ENCODE results near the gene PRRC1.

Gene PRRC1

DNA sequence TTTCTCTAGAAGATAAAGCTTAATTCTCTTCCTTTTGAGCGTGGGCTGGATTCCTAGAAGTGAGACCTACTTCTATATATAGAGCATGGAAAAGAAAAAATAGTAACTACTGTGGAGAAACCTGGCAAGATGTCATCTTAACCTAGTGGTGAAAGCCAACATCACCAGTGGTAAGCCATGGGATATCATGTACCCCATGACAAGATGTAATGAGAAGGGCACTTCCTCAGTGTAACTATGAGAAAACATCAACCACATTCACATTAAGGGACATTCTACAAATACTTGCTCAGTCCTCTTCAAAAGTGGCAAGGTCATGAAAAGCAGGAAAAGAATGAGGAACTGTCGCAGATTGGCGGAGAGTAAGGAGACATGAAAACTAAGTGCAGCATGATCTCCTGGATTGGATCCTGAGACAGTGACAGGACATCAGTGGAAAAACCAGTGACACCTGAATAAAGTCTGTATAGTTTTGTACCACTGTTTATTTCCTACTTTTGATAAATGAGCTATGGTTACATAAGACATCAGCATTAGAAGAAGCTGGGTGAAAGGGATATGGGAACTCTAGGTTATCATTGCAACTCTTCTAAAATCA is 65.4 kb downstream of the PRRC1 start:
- Histone ChIP-seq H3K9me3 (ENCODE audit: control insufficient read depth, insufficient read depth, low read length) (no peaks in the 10 kb centered on the region), H3K27ac (ENCODE audit: low read depth, low read length) (no peak overlapping the region), H3K9ac (ENCODE audit: low read depth, low read length) (no peak overlapping the region), H3K27me3 (ENCODE audit: control insufficient read depth, insufficient read depth, low read length) (no peaks in the 10 kb centered on the region), H3K4me1 (ENCODE audit: control insufficient read depth, insufficient read depth, low read length) (peaks cover 16% of the 10 kb centered on the region), H3K4me3 (ENCODE audit: low read depth, low read length) (no peak overlapping the region), H3K36me3 (ENCODE audit: control insufficient read depth, insufficient read depth, low read length) (no peaks in the 10 kb centered on the region)

DNA sequence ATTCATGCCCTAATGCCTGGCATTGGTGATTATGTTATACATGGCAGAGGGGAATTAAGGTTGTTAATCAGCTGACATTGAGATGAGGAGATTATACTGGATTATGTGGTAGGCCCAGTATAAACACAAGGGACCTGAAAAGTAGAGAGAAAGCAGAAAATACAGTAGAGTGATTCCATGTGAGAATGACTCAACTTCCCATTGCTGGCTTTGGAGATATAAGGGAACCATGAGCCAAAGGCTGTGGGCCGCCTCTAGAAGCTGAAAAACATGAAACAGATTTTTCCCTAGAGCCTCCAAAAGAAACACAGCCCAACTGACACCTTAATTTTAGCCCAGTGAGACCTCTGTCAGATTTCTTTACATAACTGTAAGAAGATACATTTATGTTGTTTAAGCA is 66.4 kb downstream of the PRRC1 start:
- no peaks in the 10 kb centered on the region for H3K27me3 ChIP-seq (ENCODE audit: control insufficient read depth, insufficient read depth, low read length)
- H3K9ac ChIP-seq (ENCODE audit: low read depth, low read length), result no peak overlapping the region
- no peaks in the 10 kb centered on the region for H3K36me3 ChIP-seq (ENCODE audit: control insufficient read depth, insufficient read depth, low read length)
- no peaks in the 10 kb centered on the region for H3K9me3 ChIP-seq (ENCODE audit: control insufficient read depth, insufficient read depth, low read length)
- H3K4me1 ChIP-seq (ENCODE audit: control insufficient read depth, insufficient read depth, low read length), result peaks cover 16% of the 10 kb centered on the region
- no peak overlapping the region for H3K27ac ChIP-seq (ENCODE audit: low read depth, low read length)
- H3K4me3 ChIP-seq (ENCODE audit: low read depth, low read length), result no peak overlapping the region

DNA sequence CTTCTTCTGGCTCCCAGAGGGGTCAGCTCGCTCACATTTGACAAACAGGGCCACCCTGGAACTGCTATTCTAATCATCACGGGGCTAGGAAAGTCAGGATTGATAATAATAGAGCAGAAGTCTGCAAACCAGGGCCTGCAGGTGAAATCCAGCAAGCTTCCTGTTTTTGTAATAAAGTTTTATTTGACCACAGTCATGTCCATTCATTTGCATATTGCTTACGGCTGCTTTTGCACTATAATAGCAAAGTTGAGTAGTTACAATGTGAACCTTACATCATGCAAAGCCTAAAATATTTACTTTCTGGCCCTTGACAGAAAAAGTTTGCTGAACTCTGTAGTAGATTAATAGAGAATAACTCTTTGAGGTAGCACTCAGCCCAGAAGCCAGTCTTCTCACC is 68.2 kb downstream of the PRRC1 start:
- no peak overlapping the region for H3K9ac ChIP-seq (ENCODE audit: low read depth, low read length)
- H3K9me3 ChIP-seq (ENCODE audit: control insufficient read depth, insufficient read depth, low read length), result no peaks in the 10 kb centered on the region
- no peak overlapping the region for H3K27ac ChIP-seq (ENCODE audit: low read depth, low read length)
- no peaks in the 10 kb centered on the region for H3K36me3 ChIP-seq (ENCODE audit: control insufficient read depth, insufficient read depth, low read length)
- H3K4me1 ChIP-seq (ENCODE audit: control insufficient read depth, insufficient read depth, low read length), result peaks cover 32% of the 10 kb centered on the region
- H3K4me3 ChIP-seq (ENCODE audit: low read depth, low read length), result no peak overlapping the region
- H3K27me3 ChIP-seq (ENCODE audit: control insufficient read depth, insufficient read depth, low read length), result no peaks in the 10 kb centered on the region

DNA sequence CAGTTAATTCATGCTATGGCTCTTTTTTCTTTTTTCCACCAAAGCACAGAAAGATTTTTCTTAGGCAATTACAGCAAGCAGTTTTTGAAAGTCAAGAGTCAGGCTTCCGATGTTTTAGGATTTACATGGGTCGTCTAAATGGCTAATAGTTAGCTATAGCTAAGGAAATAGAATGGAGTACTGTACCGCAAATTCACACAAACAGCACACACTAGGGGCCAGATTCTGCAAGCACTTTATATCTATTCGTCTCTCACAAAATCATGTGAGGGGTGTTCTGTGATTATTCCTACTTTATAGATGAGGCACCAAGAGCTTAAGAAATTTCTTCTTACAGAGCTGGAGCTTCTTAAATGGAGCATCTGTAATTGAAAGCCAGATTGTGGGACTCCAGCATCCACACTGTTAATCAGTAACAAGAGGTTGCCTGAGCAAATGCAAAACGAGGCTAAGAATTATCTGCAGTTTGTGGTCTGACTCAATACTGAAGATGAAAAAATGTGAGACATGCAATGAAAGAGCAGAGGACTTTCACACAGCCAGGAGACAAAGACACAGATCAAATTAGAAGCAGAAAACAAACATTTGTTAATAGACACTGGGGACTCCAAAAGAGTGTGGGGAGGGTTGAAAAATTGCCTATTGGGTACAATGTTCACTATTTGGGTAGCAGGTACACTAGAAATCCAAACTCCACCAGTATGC is 68.8 kb downstream of the PRRC1 start:
- Histone ChIP-seq H3K36me3 (ENCODE audit: control insufficient read depth, insufficient read depth, low read length) (no peaks in the 10 kb centered on the region), H3K9ac (ENCODE audit: low read depth, low read length) (no peak overlapping the region), H3K4me1 (ENCODE audit: control insufficient read depth, insufficient read depth, low read length) (peaks cover 32% of the 10 kb centered on the region), H3K27me3 (ENCODE audit: control insufficient read depth, insufficient read depth, low read length) (no peaks in the 10 kb centered on the region), H3K4me3 (ENCODE audit: low read depth, low read length) (no peak overlapping the region), H3K9me3 (ENCODE audit: control insufficient read depth, insufficient read depth, low read length) (no peaks in the 10 kb centered on the region), H3K27ac (ENCODE audit: low read depth, low read length) (no peak overlapping the region)

DNA sequence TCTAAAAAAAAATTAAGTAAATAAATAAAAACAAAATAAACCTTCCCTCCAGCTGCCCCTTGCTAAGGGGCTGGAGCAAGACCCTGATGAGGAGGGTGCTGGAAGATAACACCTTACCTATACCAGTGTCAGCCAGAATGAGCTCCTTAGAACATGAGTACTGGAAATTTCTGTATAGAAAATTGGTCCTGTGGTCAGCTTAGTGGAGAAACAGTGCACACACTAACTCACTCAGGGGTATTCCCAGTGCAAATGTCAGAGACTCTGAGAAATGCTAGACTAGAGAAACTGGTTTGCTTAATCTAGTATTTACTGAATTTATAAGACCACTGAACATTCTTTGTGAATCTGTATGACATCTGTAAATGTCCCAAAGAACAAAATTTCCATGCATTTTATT is 69.4 kb downstream of the PRRC1 start:
- no peaks in the 10 kb centered on the region for H3K9me3 ChIP-seq (ENCODE audit: control insufficient read depth, insufficient read depth, low read length)
- no peak overlapping the region for H3K4me3 ChIP-seq (ENCODE audit: low read depth, low read length)
- no peak overlapping the region for H3K27ac ChIP-seq (ENCODE audit: low read depth, low read length)
- H3K4me1 ChIP-seq (ENCODE audit: control insufficient read depth, insufficient read depth, low read length), result peaks cover 32% of the 10 kb centered on the region
- H3K9ac ChIP-seq (ENCODE audit: low read depth, low read length), result no peak overlapping the region
- no peaks in the 10 kb centered on the region for H3K27me3 ChIP-seq (ENCODE audit: control insufficient read depth, insufficient read depth, low read length)
- H3K36me3 ChIP-seq (ENCODE audit: control insufficient read depth, insufficient read depth, low read length), result no peaks in the 10 kb centered on the region

DNA sequence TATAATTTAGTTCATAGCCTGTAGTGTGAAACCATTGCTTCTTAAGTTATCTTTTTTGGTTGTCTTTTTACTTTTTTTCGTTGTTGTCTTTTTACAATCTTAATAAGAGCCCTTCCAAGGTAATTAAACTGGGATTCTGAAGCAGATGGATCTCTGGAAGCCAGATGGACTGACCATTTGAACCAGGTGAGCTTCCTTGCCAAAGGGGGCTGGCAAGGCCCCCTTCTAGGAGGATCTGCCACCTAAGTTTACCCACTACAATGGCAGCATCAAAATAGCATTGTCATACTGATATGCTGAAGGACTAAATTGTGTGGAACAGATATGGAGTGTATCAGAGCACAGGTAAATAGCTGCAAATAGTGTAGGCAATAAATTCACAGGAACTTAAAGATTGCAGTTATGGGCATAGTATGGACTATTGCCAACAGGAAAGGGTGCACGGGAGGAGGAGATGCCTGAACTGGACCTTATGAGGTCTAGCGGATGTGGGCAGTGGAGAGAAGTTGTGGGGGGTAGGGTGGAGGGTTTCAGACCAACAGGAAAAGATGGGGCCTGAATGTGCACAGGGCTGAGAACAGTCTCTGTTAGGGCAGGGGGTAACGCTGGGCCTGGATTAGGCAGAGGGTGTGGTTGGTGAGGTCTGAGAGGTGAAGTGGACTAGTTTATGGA is 69.9 kb downstream of the PRRC1 start:
- Histone ChIP-seq H3K36me3 (ENCODE audit: control insufficient read depth, insufficient read depth, low read length) (no peaks in the 10 kb centered on the region), H3K9me3 (ENCODE audit: control insufficient read depth, insufficient read depth, low read length) (no peaks in the 10 kb centered on the region), H3K27ac (ENCODE audit: low read depth, low read length) (no peak overlapping the region), H3K9ac (ENCODE audit: low read depth, low read length) (no peak overlapping the region), H3K4me1 (ENCODE audit: control insufficient read depth, insufficient read depth, low read length) (peaks cover 32% of the 10 kb centered on the region), H3K4me3 (ENCODE audit: low read depth, low read length) (no peak overlapping the region), H3K27me3 (ENCODE audit: control insufficient read depth, insufficient read depth, low read length) (no peaks in the 10 kb centered on the region)

DNA sequence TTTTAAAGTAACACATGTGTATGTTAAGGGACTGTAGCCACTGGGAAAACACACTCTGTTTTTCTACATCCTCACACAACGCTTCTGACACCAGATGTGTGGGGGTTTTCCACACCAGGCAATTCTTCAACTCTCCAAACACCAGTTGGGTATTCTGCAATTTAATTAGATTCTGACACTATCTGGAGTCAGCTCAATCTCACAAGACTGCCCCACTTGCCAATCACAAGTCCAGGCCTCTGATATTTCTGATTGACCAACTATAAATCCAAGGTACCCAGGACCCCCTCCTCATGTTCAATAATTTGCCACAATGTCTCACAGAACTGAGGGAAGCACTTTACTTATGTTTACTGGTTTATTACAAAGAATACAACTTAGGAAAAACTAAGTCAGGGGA is 70.9 kb downstream of the PRRC1 start:
- H3K4me1 ChIP-seq (ENCODE audit: control insufficient read depth, insufficient read depth, low read length), result peaks cover 32% of the 10 kb centered on the region
- no peak overlapping the region for H3K4me3 ChIP-seq (ENCODE audit: low read depth, low read length)
- no peaks in the 10 kb centered on the region for H3K9me3 ChIP-seq (ENCODE audit: control insufficient read depth, insufficient read depth, low read length)
- H3K36me3 ChIP-seq (ENCODE audit: control insufficient read depth, insufficient read depth, low read length), result no peaks in the 10 kb centered on the region
- no peaks in the 10 kb centered on the region for H3K27me3 ChIP-seq (ENCODE audit: control insufficient read depth, insufficient read depth, low read length)
- no peak overlapping the region for H3K27ac ChIP-seq (ENCODE audit: low read depth, low read length)
- no peak overlapping the region for H3K9ac ChIP-seq (ENCODE audit: low read depth, low read length)

DNA sequence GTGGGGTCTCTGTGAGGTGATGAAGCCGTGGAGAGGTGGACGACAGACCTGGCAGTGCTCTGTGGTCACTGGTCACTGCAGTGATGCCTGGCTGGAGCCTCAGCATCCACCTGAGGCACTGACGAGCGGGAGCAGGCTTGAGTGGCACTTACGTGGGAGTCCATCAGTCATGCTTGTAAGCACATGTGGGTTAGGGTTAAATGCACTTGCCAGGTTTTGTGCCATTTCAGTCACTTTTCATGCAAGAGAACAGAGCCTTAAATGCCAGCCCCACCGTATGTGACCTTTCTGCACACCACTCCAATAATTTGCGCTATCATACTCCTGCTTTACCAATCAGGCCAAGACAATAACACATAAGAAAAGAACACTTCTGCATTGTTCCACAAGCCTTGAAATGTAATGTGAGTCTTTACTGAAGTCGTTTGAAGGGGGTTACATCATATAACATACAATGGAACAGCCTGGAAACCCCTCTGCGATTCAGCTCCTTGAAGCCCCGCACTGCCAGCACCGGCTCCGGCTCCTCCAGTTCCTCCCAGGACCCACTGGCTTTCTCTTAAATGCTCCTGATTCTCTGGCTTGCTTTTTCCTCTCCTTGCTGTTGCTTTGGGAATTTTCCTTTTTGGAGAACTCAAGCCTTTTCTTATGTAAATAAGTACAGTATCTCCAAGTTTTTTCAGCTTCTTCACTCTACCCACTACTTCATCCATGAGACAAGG is 72.0 kb downstream of the PRRC1 start:
- Histone ChIP-seq H3K9me3 (ENCODE audit: control insufficient read depth, insufficient read depth, low read length) (no peaks in the 10 kb centered on the region), H3K27me3 (ENCODE audit: control insufficient read depth, insufficient read depth, low read length) (no peaks in the 10 kb centered on the region), H3K36me3 (ENCODE audit: control insufficient read depth, insufficient read depth, low read length) (no peaks in the 10 kb centered on the region), H3K9ac (ENCODE audit: low read depth, low read length) (no peak overlapping the region), H3K27ac (ENCODE audit: low read depth, low read length) (no peak overlapping the region), H3K4me1 (ENCODE audit: control insufficient read depth, insufficient read depth, low read length) (peaks cover 32% of the 10 kb centered on the region), H3K4me3 (ENCODE audit: low read depth, low read length) (no peak overlapping the region)

DNA sequence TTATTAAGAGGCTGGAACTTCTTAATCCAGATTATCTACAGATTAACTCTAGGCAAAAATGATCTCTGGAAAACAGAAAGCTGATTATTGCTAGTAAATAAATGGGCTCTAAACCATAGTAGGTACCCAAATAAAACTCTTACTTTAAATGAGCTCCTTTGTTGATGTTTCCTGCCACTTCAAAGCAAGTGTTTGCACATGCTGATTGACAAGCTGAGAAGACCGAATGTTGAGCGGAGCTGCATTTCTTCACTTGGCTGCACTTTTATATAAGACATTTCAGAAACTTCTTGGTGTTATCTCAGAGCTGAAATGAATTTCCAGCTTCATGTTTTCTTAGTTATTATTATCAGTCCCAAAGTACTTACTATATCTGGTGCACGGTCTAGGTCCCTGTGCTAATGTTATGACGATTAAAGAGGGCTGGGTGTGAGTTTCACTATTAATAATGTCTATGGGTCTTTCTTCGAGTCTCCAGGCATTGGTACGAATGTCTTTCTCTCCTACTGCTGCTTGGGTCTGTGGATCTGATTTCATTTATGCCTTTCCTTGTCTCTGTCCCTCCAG is 72.8 kb downstream of the PRRC1 start:
- Histone ChIP-seq H3K4me1 (ENCODE audit: control insufficient read depth, insufficient read depth, low read length) (peaks cover 29% of the 10 kb centered on the region), H3K4me3 (ENCODE audit: low read depth, low read length) (no peak overlapping the region), H3K36me3 (ENCODE audit: control insufficient read depth, insufficient read depth, low read length) (no peaks in the 10 kb centered on the region), H3K27ac (ENCODE audit: low read depth, low read length) (no peak overlapping the region), H3K9ac (ENCODE audit: low read depth, low read length) (no peak overlapping the region), H3K27me3 (ENCODE audit: control insufficient read depth, insufficient read depth, low read length) (no peaks in the 10 kb centered on the region), H3K9me3 (ENCODE audit: control insufficient read depth, insufficient read depth, low read length) (no peaks in the 10 kb centered on the region)

DNA sequence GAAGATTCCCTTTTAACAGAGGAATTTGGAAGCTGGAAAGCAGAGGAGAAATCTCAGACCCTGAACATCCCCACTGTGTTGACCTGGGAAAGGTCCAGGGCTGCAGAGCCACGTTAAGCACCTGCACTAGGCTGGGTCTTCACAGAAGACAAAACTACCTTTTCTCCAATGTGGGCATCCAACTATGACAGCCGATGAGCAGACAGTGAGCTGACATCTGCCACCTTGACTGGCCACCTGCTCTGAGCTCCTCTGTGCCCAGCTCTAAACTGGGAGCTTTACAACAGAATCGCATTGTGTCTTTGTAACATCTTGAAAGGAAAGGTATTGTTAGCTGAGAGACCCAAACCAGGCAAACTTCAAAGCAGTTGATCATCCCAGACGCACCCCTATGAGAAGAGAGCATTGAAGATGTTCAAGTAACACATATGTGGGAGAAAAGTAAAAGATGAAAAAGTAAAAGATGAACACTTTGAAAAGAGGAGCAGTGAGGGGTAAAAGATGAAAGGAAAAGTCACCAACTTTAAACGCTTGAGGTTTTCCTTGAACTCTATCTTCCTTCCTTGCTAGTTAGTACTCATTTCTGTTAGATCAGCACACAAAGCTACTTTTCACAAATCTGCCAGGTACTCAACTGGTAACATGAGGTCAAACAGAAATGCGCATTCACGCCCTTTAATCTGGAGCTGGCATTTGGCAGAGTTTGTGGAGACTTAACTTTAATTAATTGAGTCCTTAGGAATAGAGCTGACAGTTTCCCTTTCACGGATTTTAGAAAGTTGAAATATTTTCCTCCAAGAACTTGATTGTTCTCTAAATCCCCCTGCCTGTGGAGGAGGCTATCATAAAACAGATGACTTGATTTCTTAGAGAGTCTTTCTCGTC is 78.3 kb downstream of the PRRC1 start:
- no peak overlapping the region for H3K4me3 ChIP-seq (ENCODE audit: low read depth, low read length)
- H3K9ac ChIP-seq (ENCODE audit: low read depth, low read length), result no peak overlapping the region
- H3K4me1 ChIP-seq (ENCODE audit: control insufficient read depth, insufficient read depth, low read length), result no peaks in the 10 kb centered on the region
- H3K27ac ChIP-seq (ENCODE audit: low read depth, low read length), result no peak overlapping the region
- no peaks in the 10 kb centered on the region for H3K9me3 ChIP-seq (ENCODE audit: control insufficient read depth, insufficient read depth, low read length)
- no peaks in the 10 kb centered on the region for H3K36me3 ChIP-seq (ENCODE audit: control insufficient read depth, insufficient read depth, low read length)
- H3K27me3 ChIP-seq (ENCODE audit: control insufficient read depth, insufficient read depth, low read length), result no peaks in the 10 kb centered on the region
